ENCODE data around the gene NFATC1.
A peak's percentile ranks its signal among the peaks of the same experiment; 100 is the strongest.

Gene NFATC1

GRCh38 chr18:79395761-79396404 lies at the start of gene NFATC1:
Gene NFATC1 (plus strand): TSS chr18:79395930. CDS start chr18:79396225, 295 bp downstream.
- DNase-seq = peak; percentile 47

DNA sequence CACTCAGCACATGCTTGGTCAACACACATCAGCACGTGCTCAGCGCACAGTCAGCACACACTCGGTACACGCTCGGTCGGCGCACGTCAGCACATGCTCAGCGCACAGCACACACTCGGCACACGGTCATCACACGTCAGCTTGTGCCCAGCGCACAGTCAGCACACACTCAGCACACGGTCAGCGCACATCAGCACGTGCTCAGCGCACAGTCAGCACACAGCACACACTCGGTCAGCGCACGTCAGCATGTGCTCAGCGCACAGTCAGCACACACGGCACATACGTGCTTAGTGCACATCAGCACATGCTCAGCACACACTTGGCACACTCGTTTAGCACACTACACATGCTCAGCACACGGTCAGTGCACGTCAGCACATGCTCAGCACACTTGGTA lies 49.7 kb upstream of the NFATC1 start:
- no peak for DNase-seq

DNA sequence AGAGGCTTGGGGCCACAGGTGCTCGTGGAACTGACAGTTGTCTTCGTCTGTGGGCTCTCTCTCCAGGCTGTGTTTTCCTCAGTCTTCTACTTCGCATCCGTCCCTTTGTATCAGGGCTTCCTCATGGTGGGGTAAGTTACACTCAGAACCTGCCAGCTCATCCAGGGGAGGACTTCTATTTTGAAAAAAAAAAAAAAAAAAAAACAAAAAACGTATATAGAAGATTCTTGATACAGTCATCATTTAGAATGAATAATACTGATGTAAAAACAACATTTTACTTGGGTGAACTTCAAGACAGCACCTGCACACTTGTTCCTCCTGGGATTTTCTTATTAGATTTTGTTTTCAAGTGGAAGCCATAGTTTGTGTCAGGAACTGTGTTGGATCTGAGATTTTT lies 47.7 kb upstream of the NFATC1 start:
- DNase-seq = no peak

- no peak for DNase-seq
Measured at GRCh38 chr18:79352432-79352831, 43.3 kb upstream of the NFATC1 start.

DNA sequence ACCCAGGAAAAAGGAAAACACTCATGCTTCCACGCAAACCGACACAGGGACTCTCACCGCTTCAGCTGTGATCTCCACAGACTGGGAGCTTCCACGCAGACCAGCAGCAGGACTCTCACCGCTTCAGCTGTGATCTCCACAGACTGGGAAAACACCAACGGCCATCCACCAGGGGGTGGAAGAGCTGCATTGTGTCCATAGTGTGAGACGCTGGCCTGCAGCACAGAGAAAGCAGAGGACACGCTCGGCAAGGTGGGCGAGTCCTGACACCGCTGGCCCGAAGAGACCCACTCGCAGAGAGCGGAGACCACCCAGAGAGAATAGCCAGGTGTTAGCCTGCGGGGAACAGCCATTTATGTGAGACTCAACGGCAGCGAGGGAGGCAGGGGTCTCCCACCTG lies 42.5 kb upstream of the NFATC1 start:
- no peak for DNase-seq

- DNase-seq = no peak
Measured at GRCh38 chr18:79354350-79354749, 41.4 kb upstream of the NFATC1 start.

DNA sequence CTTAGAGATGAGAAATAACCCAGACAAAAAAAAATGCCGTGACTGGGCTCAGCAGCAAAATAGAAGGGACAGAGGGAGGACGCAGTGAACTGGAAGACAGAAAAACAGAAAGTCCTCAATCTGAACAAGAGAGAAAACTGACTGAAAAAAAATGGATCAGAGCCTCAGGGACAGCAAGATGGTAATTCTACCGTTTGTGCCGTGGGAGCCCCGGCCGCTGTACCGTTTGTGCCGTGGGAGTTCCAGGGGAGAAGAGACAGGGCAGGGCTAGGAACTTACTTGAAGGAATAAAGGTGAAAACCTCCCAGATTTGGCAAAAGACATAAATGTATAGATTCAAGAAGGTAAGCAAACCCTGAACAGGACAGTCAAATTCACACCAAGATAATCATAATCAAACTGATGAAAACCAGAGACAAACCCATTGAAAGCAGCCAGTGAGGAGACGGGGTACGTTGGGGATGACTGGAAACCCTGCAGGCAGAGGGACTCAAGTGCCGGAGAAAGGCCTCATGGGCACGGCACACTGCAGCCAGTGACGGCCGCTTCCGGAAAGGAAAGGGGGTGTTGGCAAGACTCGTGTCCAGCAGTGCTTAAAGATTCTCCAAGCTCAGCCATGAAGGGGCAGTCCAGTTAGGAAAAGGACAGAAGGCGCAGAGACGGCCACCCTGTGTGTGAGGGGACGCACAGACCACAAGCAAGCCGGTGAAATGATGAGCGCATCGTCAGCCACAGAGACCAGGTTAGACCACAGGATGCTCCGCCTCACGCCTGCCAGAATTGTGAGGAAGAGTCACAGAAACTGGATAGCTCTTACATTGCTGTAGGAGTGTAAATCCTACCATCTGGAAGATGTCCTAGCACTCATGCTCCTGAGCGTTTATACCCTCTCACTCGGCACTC lies 40.0 kb upstream of the NFATC1 start:
- no peak for DNase-seq

GRCh38 chr18:79356435-79356834 lies 39.3 kb upstream of the NFATC1 start:
- DNase-seq = no peak

- no peak for DNase-seq
Measured at GRCh38 chr18:79360933-79361332, 34.8 kb upstream of the NFATC1 start.

DNA sequence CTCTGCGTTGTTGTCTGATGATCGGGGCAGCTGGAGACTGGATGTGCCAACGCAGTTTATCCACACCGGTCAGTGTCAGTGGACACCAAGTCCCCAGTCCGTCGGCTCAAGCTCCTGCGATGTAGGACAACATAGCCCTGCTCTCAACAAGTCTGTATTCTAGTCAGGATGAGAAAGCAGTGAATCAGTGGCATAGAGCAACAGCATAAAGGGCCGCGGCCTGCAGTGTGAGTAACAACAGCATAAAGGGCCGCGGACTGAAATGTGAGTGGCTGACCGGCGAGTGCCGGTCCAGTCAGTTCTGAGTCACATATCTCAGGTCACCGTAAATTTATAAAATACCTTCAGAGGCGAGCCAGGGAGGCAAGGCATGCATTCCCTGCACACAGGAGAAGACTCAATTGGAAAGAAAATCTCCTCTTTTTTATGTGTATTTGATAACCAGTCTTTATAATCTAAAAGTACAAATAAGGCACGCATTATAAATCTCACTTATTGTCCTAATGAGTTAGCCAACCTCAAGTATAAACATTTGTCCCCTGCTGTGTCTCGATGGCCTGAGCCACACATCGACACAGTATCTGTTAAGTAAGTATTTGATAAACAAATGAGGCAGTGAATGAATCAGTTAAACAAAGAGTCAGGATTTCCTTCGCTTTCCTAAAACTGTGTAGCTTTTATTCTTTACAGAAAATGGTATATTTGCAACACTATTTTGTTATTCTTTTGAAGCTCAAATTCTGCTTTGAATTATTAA lies 33.8 kb upstream of the NFATC1 start:
- DNase-seq = no peak

- no peak for DNase-seq
Measured at GRCh38 chr18:79365701-79366100, 30.0 kb upstream of the NFATC1 start.

DNA sequence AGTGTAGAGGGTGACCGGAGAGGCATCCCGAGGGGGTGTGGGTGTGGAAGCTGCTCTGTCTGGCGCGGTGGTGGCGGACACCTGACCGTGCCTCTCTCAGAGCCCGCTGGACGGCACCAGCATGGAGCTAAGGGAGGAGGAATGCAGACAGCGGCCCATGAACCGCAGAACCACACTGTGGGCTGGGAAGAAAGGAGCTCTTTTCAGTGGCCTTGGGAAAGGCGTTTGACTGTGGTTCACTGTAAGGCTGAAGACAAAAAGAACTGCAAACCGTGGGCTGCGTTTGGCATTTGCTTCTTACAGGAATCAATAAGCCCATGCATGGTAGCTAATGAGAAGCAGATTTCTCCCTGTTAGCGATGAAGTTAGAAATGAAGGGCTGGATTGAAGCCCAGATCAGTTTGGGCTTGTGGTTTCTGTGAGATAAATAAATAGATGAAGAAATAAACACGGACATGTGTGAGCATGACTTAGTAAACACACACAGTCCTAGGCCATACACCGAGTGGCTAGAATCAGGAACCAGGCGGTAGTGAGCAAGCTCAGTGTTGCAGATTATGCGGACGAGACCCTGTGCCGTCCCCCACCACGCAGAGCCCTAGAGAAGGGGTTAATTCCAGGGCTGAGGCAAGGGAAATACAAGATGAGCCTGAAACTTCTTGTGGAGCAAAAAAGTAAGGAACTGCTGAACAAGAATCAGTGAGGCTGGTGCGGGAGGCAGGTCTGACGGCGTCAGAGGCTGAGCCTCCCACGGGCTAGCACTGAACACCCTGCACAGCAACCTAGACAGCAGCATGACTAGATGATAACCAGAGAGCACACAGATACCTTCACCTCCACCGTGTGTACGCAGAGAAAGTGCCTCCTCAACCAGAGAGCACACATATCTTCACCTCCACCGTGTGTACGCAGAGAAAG lies 29.3 kb upstream of the NFATC1 start:
- DNase-seq = peak; percentile 24

DNA sequence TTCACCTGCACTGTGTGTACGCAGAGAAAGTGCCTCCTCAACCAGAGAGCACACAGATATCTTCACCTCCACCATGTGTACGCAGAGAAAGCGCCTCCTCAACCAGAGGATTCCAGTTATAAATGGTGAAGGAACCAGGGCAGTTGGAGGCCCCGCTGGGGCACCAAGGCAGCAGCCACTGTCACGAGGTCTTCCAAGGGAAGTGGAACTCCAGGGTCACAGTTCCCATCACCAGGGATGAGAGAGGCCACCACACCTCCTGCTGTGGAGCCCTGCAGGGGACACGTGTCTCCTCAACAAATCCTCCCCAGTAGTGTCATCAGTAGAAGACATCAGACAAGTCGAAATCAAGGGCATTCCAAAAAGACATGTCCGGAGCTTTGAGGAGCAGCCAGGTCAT lies 28.2 kb upstream of the NFATC1 start:
- DNase-seq = no peak

- peak; percentile 13 for DNase-seq
Measured at GRCh38 chr18:79367989-79368388, 27.7 kb upstream of the NFATC1 start.

DNA sequence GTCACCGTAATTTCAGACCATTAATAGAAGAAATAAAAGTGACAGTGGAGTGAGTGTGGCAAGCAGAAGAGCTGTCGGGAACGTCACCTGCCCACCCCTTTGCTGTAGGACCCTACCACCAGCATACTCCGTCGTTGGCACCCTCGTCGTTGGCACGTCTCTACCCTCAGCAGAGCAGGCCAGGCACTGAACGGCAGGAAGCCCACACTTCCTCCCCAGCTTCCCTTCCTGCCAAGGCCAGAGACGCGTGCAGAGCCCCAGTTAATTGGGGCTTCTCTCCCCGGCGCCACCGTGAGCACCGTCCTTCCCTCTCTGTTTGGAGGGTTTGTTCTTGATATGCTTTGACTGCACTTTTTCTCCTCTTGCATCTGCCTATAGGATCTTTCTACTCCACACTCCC lies 27.0 kb upstream of the NFATC1 start:
- no peak for DNase-seq

GRCh38 chr18:79371561-79372121 lies 24.1 kb upstream of the NFATC1 start:
- no peak for DNase-seq

DNA sequence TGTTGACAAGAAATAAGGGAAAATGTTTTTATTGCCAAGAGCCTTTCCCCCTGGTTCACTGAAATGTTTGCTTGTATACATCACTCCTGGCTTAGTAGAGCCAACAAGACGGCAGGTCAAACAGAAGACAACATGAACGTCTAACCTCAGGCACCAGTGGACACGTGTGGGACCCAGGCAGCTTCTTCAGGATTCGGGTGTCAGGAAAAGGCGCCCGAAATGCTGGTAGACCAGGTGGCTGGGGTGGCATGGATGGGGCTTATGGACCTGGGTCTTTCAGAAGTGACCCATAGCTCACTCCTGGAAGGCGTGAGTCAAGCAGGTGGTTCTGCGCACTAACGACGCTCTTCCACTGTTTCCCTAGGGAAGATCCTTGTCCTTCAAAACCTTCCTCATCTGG lies 23.3 kb upstream of the NFATC1 start:
- DNase-seq = no peak

DNA sequence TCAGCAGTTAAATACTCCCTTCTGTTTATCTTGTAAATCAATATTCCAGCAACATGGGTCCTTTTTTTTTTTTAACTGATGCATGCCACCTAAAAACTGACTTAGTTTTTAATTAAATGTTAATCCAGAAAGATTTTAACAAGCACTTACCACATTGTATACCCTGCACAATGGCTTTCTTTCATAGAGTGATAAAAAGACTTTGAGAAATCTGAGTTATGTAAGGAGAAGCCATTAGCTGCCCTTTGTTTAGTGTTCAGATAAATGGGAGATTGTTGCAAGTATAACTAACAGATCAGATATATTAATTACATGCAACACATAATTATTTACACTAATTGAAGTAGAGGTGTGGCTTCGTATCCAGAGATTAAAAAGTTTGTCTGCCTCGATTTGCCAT lies 22.7 kb upstream of the NFATC1 start:
- no peak for DNase-seq

GRCh38 chr18:79373736-79374135 lies 22.0 kb upstream of the NFATC1 start:
- DNase-seq = no peak

- no peak for DNase-seq
Measured at GRCh38 chr18:79374408-79375171, 21.1 kb upstream of the NFATC1 start.

DNA sequence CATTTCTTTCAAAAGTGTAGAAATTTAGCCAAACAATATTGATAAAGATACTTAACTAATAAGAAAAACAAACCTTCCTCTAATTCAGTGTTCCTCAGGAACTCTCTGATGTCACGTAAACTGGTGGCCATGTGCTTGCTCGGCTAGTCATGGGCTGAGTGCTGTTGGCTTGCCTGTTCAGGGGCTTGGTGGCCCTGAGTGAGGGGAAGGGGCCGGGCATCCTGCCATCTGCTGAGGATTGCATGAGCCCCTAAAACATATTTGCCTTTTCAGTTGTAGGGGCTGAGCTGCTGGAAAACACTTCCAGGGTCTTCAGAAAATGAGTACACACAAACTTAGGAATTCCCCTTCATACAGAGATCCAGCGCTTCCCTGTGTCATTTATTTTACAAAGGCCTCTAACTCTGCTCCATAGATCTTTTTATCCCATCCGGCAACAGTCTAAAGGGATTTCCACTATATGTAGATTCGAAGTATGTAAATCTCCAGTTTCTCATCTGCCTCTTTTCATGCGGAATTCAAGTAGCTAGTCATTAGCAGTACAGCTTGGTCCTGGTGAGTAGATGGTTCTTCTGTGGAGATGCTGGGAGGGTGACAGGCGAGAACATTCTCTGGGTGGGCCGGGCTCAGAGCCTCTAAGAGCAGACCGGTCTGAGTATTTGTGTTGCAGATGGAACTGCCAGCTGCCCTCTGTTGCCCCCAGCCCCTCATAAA lies 20.1 kb upstream of the NFATC1 start:
- no peak for DNase-seq
